ENCODE results near the gene EDAR.

EDAR gene

DNA sequence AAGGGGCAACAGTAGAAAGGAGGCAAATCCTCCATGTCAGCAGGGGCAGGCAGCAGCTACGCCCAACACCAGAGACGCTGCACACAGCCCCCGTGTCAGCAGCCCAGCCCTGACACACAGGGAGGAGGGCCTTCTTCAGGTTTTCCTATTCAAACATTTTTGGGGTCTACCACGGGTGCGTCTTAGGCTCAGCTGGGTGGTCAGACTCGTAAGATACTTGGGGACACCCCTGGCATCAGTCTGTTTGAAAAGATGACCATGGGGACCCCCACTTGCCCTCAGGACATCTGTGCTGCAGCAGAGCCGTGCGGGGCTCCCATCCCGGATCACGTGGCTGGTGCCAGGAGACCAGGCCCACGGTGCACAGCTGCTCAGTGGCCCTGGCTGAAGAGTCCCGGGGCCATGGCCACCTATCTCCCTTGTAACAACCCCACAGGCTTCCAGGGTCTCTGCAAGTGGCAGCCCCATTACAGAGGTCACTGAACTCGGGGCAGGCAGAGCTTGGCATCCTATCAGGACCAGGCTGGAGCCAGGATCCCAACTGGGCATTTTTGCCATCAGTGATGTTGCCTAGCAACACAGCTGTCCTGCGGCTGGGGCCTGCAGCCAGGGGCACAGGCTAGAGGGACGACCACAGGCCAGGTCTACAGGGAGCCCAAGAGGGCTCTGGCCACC lies 82.5 kb downstream of the EDAR start:
- no peak for DNase-seq

DNA sequence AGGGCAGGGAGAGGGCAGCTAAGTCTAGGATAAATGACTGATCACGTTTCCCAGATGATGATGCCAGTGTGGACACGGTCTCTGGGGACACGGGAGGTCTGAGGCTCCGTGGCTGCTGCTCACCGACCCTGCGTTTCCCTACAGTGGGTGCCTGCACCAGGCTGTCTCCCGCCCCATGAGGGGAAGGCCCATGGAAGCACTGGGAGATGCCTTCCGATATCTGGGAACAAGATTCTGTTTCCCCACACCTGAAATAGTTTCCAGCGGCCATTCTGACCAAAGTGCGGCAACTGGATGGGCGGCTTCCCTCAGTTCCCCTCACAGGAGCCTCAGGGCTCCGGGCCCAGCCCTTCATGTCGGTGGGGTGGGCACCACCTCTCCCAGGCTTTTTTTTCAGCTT lies 83.1 kb downstream of the EDAR start:
- DNase-seq: no peak

DNA sequence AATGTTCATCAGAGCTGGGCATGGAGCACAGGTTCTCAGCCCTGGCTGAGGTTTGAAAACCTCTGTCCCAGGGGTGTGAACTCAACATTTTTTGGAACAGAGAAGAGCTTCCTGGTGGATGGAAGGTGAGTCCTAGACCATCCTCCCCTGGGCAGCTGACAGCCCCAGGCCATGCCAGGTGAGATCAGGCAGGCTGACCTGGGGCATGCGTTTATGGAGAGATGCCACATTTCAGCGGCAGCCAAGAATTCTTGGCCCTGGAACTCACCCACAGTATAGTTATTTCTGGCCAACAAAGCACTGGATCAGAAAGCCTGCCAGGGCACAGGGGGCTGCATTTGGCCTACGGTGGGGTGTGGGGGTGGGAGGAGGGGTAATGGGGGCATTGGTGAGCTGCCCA lies 83.8 kb downstream of the EDAR start:
- DNase-seq: no peak

DNA sequence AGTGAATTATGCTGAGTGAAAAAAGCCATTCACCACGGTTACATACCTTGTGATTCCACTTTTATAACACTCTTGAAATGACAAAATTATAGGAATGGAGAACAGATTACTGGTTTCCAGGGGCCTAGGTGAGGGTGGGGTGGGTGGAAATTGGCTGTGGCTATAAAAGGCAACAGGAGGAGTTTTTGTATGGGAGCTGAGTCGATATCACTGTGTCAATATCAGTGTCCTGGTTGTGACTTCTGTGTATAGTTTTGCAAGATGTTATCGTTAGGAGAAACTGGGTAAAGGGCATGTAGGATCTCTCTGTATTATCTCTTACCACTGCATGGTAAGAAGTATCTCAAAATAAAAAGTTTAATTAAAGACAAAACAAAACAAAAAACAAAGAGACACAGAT lies 84.3 kb downstream of the EDAR start:
- no peak for DNase-seq

DNA sequence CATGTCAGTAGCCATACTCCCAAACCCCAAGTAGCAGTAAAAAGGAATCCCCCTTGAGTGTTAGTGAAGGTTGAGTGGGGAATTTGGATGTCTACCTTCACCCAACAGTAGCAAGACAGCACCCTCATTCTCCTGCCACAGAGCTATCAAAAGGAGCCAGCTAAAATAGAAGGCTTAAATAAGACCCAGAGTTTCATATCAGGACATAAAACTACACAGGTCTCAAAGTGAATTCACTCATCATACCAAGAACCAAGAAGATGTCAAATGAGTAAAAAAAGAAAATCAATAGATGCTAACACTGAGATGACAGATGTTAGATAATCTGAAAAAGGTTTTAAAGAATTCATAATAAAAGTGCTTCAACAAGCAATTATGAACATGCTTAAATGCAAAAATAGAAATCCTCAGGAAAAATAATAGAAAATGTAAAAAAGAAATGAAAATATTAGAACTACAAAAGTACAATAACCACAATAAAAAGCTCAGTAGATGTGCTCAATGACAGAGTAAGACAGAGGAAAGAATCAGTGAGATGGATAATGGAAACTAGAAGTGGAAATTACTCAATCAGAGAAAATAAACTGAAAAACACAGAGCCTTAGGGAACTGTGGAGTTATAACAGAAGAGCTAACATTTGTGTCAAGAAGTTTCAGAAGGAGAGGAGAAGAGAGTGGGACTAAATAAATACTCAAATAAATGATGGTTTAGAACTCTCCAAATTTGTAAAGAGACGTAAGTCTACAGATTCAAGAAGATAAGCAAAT lies 90.5 kb downstream of the EDAR start:
- no peak for DNase-seq

DNA sequence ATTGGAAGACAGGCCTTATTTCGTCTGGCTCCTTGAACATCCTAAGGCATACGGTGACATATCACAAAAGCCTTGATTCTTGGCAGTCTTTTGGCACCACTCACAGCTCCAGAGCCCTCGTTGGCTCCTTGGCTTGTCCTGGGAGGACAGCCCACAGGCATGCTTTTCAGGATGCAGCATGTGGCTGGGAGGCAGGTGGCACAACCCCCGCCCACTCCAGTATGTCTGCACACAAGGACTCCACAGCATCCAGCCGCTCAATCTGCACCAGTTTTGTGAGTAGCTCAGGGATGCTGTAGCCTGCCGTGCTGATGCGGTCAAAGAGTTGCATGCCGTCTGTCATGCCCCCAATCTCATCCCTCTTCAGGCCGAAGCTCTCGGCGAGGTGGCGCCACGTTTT lies 92.3 kb downstream of the EDAR start:
- DNase-seq: no peak

DNA sequence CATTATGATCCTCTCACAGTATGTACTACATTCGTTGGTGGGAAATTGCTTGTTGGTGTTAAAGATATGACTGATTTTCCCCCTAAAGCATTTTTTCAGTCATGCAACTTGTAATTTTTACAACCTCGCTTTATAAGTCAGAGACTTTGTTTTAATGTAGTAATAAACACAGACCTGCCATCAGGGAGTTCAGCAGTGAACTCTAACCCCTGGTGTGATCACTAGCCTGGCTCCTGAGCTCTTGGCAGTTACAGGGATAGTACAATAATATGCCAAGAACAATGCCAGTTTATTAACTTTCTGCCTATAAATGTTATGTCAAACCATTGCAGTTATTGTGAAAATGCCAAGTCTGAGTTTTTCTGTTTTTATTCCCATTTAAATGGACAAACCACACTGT lies 93.8 kb downstream of the EDAR start:
- no peak for DNase-seq

DNA sequence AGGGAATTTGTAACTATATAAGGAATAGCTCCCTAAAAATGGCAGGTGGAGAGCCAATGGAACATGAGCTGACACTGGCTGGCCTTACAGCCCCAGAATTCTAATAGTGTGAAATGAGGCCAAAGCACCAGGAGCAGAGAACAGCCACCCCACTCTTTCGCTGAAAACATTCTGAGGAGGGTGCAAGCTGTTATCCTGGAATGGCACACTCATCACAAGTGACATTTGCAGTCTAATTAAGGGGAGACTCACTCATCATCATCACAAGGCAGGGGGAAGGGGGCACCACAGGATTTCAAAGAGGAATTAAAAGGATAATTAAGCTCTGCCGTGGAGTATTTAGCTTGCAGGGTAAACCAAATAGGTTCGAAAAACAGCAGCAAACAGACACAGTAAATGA lies 94.3 kb downstream of the EDAR start:
- no peak for DNase-seq

DNA sequence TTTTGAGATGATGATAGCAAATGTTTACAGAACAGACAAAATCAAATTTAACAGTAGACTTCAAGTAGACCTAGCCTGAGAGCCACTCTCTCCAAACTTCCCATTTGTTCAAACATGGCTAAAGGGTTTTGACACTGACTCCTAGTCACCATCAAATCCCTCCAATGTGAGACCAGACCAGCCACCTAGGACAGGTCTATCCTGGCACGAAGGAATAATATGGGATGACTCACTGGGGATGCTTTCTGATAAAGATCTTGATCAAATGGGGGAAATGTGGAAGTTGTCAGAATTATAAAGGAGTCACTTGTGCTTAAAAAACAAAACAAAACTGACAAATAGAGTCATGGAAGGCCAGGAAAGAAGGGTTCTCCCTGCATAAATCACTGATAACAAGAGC lies 95.7 kb downstream of the EDAR start:
- DNase-seq: no peak

DNA sequence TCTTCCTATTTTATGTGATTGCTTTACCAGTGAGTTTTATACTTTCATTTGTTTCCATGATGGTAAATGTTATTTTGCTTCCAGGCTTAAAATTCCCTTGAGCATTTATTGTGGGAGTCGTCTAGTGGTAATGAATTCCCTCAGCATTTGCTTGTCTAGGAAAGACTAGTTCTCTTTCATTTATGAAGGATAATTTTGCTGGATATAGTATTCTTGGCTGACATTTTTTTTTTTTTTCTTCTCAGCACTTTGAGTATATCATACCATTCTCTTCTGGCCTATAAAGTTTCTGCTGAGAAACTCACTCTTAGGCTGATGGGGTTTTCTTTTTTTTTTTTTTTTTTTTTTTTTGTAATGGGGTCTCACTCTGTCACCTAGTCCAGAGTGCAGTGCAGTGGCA lies 99.1 kb downstream of the EDAR start:
- no peak for DNase-seq

DNA sequence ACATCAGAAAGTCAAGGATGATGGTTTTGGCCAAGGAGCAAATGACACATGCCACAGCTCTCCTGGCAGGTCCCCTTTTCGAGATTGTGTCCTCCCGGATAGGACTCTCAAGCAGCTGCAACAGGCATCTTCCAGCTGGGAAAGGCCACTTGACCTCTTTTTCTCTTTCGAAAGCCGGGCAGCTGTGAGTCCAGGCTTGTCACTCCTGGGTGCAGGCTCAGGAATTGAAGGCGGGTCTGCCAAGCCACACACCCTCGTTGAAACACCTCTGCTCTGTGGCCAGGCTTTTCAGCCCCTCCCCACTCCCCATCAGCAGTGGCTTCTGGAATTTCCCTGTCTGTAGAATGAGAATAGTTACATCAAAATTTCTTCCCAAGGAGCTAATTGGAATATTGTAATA lies 104.4 kb downstream of the EDAR start:
- peak; percentile 73 for DNase-seq

DNA sequence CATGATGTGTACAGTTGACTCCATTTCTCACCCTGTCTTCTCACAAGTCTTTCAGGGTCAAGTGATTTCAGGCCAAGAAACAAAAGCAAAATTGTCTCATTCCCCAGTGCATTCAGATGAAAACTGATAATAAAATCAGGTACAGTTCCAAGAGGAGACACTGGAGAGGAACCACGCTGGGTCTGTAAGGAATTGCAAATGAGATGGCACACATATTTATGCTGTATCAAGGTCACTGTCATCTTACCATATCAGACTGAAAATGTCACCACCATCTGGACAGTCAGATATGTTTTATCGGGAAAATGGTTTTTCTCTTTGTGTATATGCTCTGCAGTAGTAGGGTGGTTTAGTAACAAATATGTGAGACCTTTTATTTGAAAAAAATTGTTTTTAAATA lies 110.7 kb downstream of the EDAR start:
- DNase-seq: no peak

DNA sequence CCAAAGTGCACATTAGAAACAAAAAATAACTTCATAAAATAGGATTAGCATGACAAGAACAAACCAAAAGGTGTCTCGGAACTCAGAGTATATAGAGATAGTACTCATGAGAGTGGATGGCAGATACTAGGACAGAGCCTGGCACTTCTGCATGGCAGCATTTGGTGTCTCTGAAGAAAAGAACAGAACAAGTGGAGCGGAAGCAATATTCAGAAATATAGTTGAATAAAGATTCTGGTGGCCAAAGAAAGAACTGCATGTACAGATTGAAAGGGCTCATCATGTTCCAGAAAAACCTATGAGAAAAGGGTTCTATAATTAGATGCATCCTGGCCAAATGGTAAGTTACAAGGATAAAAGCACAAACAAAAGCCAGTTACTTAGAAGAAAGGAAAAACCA lies 111.5 kb downstream of the EDAR start:
- no peak for DNase-seq

DNA sequence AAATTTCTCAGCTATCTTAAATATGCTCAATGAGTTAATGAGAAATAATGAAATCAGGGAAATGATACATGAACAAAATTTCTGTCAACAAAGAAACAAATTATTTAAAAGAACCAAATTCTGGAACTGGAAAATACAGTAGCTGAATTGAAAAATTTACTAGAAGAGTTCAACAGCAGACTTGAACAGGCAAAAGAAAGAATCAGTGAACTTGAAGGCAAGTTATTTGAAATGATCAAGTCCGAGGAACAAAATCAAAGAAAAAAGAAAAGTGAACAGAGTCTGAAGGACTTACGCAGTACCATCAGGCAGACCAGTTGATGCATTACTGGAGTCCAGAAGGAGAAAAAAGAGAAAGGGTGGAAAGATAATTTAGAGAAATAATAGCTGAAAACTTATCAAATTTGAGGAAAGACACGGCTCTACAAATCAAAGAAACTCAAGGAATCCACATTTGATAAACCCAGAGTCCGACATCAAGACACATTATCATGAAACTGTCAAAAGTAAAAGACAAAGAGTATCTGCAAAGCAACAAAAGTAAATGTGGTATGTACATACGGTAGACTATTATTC lies 118.9 kb downstream of the EDAR start:
- no peak for DNase-seq

DNA sequence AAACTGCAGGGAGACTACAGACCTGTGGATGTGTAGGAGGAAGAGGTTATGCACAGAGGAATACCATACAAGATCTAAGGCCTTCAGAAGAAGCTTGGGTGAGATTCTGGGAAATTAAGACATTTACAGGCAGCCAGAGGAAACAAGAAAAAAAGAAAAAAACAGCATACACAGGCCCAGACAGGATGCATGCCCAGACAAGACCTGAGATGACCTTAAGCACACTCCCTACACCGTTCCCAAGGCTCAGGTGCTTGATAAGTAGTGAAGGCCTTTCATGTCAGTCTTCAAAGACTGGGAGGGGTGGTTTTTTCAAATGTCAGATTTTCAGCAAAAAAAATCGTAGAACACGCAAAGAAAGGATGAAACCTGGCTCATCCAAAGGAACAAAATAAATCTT lies 119.5 kb downstream of the EDAR start:
- no peak for DNase-seq

DNA sequence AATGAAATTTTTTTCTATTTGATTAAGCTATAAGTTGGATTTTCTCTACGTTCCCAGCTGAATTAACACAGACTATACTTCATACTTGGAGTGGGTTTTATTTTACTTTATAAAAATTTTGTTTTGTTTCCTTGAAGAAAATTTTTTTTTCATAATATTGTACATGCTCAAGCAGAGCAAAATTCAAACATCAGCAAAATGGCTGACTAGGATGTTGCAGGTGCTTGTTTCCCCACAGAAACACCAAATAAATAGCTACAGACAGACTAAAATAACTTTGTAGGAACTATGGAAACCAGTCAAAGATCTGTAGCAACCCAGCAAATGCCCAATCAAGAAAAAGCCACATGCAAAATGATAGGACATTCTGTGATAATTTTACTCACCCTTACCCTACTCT lies 120.1 kb downstream of the EDAR start:
- DNase-seq: no peak

DNA sequence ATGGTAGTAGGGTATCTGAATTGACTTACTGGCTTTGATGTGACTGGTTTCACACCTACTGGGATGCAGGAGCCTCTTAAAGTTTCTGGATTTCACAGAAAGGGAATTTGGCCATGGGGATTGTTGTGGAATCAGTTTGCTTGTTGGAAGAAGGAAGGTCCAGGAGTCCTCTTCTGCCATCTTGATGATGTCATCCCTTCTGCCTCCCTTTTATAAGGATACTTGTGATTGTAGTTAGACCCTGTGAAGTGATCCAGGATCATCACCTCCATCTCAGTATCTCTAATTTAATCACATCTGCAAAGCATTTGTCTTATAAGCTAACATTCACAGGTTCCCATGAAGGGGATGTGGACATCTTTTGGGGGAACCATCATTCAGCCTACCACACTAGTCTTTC lies 123.0 kb downstream of the EDAR start:
- DNase-seq: no peak

DNA sequence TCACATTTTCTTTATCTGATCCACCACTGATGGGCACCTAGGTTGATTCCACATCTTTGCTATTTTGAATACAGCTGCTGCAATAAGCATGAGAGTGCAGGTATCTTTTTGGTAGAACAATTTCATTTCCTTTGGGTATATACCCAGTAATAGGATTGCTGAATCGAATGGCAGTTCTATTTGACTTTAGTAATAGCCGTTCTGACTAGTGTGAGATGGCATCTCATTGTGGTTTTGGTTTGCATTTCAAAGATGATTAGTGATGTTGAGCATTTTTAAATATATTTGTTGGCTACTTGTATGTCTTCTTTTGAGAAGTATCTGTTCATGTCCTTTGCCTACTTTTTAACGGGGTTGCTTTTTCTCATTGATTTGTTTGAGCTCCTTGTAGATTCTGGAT lies 130.1 kb downstream of the EDAR start:
- DNase-seq: no peak

DNA sequence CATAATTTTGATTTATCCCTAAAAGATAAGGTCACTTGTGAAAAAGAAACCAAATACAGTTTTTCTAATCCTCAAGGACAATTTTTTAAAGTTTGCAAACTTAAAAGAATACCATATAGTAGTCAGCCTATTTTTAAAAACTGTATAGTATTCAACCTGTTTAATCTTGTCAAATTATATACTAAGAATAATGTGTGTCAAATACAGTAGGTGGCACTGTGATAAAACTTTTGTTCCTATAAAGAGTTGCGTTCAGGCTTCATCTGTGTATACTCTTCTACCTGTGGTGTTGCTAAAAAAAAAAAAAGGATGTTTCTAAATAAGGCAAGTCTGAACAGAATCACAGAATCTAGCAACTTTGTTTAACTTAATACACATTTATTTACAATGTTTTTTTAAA lies 133.8 kb downstream of the EDAR start:
- peak; percentile 42 for DNase-seq

DNA sequence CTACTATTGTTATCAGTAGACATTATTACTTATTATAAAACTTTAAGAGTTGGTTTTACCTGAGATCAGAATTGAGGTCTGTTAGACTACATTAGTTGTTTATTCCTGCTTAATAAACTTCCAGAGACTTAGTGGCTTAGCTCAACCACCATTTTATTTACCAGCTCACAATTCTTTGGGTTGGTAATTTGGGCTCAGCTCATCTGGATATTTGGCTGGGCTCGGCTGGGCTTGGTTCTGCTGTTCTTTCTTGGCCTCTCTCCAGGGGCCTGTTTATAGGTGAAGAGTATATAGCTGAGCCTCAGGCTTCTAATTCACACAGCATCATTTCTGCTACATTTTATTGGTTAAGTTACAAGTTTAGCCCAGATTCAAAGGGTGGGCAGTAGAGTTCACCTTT lies 134.5 kb downstream of the EDAR start:
- DNase-seq: no peak

DNA sequence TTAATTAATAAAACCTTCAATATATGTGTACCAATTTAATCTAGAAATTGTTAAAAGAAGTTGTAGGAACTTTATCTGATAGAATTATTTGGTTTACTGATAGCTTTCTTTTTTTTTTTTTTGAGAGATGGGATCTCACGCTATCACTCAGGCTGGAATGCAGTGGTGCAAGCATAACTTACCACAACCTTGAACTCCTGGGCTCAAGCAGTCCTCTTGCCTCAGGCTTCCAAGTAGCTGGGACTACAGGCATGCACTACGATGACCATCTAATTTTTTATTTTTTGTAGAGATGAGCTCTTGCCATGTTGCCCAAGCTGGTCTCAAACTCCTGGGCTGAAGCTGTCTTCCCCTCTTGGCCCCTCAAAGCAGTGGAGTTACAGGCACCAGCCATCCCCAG lies 135.6 kb downstream of the EDAR start:
- no peak for DNase-seq

DNA sequence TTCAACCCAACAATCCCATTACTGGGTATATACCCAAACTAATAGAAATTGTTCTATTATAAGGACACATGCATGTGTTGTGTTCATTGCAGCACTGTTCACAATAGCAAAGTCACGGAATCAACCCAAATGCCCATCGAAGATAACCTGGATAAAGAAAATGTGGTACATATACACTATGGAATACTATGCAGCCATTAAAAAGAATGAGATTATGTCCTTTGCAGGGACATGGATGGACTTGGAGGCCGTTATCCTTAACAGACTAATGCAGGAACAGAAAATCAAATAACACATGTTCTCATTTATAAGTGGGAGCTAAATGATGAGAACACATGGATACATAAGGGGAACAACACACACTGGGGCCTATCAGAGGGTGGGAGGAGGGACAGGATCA lies 136.6 kb downstream of the EDAR start:
- no peak for DNase-seq

DNA sequence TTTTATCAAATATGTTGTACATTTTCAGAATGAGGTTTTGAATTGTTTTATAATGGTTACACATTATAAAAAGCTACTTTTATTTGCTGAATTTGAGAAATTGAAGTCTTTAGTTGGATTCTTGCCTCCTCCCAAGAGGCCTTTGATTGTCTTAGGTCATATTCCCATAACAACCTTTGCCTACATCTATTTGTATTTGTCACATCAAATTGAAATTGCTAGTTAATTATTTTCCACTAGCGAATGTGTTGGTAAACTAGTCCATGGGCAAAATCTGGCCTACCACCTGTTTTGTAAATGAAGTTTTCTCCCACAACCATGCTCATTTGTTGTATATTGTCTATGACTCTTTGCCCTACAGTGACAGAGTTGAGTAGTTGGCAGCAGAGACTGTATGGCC lies 142.0 kb downstream of the EDAR start:
- DNase-seq: no peak

DNA sequence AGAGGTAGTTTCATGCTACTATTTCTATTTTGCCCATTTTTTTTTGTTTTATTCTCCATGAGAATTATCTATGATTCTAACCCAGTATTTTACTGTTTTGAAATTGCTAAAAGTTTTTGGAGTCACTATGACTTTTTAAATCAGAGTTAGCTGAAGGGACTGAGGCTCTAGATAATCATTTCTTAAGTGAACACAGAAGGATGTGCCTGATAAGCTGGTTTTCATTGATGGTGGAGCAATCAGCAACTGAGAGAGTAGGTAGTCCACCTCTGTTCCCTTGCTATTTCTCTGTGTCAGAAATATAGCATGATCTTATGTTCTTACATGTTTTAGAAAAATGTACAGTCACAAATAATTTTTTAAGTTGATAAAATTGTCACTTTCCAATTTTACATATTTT lies 143.1 kb downstream of the EDAR start:
- DNase-seq: no peak

All from NCI-H510A treated with DMSO at 0.1 percent for 48 hours (cell line).